IPS-18a (cell line): ENCODE data around the gene PSKH1.
"Not testable (repeated sequence)": the region's sequence is repeated elsewhere in the genome, so short reads cannot be mapped to it uniquely, and the experiment has no call there.

Source experiments
- H3K27ac ChIP-seq: one replicate; pipeline ENCODE4 v1.5.1; 2013; ENCODE audit warnings: low read length
- H3K27me3 ChIP-seq: one replicate; pipeline ENCODE4 v1.6.1; 2013; ENCODE audit warnings: mild to moderate bottlenecking, low read length; ENCODE audit not compliant: control insufficient read depth, insufficient read depth
- H3K36me3 ChIP-seq: one replicate; pipeline ENCODE4 v1.6.1; 2013; ENCODE audit warnings: low read depth, low read length; ENCODE audit not compliant: control insufficient read depth
- H3K4me1 ChIP-seq: one replicate; pipeline ENCODE4 v1.6.1; 2013; ENCODE audit warnings: low read depth, low read length; ENCODE audit not compliant: control insufficient read depth
- H3K4me3 ChIP-seq: one replicate; pipeline ENCODE4 v1.5.1; 2013; ENCODE audit warnings: low read length
- H3K9ac ChIP-seq: one replicate; pipeline ENCODE4 v1.6.1; 2013; ENCODE audit warnings: mild to moderate bottlenecking, low read length, moderate library complexity
- H3K9me3 ChIP-seq: one replicate; pipeline ENCODE4 v1.6.1; 2013; ENCODE audit warnings: low read depth, low read length; ENCODE audit not compliant: control insufficient read depth

PSKH1 gene

DNA sequence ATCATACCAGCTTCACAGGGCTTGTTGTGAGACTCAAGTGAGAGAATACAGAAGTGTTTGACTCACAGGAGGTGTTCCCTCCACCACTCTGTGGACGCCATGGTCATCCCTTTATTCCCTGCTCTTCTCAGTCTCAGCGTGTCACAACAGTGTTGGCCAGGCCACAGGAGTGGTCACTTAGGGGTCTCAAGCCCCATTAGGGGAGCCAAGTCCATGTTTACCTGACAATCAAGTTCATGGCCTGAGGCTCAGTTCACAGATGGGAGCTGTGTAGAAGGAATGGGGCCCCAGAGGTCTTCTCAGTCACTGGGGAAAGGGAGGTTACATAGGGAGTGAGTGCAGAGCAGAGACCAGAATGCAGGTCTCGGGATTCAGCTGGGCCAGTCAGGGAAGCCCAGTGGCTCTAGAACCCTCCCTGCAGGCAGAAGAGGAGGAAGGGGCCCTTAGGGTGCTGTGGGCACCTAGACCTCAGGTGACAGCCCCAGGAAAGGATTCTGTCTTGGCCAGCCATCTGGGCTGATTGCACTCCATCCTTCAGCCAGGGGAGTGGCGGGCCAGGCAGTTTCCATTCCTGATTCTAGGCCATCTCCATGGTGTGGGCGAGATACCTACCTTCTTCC, 36.0 kb upstream of the PSKH1 start:
- Histone ChIP-seq H3K9ac (peak overlapping the region; percentile 64), H3K27ac (peak overlapping the region; percentile 74), H3K36me3 (peaks cover 10% of the 10 kb centered on the region)

DNA sequence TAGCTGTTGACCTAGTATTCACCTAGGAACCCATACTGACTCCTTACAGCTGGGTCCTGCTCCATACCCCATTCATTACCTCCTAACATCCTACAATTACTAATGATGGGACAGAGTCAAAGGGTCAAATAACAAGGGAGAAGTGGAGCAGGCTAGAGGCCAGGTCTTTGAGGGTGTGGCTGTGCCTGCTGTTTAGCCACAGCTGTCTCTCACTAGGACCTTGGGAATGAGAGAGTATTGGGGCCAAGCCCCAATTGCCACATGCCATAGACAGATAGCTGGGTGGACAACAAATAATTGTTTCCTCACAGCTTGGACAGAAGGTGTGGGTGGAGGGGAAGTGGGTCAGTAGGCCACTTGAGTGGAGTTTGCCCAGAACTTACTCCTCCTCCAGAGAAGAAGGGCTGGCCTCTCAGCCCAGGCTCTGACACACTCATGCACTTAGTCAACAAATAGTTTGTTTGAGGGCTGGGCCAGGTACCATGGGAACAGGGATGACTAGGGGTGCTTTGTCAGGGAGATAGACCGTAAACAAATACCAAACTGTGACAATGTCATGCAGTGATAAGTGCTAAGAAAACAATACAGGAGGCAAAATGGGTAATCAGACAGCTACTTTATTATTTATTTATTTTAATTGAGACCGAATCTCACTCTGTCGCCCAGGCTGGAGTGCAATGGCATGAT, 35.4 kb upstream of the PSKH1 start:
- Histone ChIP-seq H3K9me3 (no peaks in the 10 kb centered on the region), H3K4me3 (peak overlapping the region; percentile 31), H3K4me1 (peaks cover 20% of the 10 kb centered on the region), H3K9ac (peak overlapping the region; percentile 64), H3K36me3 (peaks cover 8% of the 10 kb centered on the region), H3K27me3 (no peaks in the 10 kb centered on the region), H3K27ac (peak overlapping the region; percentile 84)

More for the DNA sequence above, 36.0 kb upstream of the PSKH1 start:
- Histone ChIP-seq H3K4me1 (peaks cover 20% of the 10 kb centered on the region), H3K27me3 (no peaks in the 10 kb centered on the region), H3K9me3 (no peaks in the 10 kb centered on the region), H3K4me3 (peak overlapping the region; percentile 31)

DNA sequence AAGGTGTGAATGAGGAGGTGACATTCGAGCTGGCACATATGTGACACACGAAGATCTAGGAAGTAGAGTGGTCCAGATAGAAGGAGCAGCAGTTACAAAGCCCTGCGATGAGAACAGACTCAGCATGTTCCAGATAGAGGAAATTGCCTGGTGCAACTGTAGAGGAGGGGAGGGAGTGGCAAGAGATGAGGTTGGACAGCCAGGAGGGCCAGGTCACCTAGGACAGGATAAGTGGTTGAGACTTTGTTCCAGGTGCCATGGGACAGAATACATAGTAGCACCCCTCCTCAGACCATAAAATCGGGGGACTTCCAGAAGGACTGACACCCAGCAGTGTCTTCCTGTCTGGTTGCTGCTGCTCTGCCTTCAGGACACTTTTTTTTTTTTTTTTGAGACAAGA, 34.6 kb upstream of the PSKH1 start:
- no peaks in the 10 kb centered on the region for H3K27me3 ChIP-seq
- H3K27ac ChIP-seq: peak overlapping the region; percentile 84
- no peaks in the 10 kb centered on the region for H3K9me3 ChIP-seq
- H3K4me1 ChIP-seq: peaks cover 20% of the 10 kb centered on the region
- H3K4me3 ChIP-seq: peak overlapping the region; percentile 26
- peak overlapping the region; percentile 60 for H3K9ac ChIP-seq
- peaks cover 8% of the 10 kb centered on the region for H3K36me3 ChIP-seq

DNA sequence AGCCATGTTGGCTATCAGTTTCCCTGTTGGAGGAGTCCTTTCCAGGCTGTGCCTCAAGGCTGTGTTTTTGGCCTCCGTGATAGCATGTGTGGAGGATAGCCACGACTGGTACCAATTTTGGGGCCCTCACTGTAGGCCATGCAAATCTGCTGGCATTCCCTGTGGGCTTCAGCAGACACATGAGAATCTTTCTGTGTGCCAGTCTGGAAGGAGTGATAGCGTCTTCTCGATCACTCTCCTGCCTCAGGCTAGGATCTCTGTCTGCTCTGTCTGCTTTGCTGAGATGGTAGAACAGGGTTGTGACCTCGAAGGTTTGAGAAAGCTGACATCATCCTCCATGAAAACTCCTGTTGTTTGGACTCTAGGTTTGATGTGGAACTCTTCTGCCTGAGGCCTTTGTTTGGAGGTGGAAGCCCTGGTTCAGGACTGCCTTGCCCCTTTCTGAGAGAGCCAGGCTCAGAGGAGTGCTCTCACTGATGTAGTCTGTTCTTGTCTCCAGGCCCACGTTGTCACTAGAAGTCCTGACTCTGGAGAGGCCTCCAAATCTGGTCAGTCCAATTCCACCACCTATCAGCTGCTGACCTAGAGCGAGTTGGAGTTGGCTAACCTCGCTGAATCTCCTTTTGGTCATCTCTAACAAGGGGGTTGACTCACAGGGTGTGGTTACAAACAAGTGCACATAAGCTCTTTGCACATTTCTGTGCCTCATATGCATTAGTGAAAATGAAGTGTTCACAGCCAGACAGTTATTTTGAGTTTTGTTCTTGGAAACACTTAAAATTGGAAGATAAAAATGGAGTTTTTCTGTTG, 32.3 kb upstream of the PSKH1 start:
- peaks cover 20% of the 10 kb centered on the region for H3K4me1 ChIP-seq
- no peaks in the 10 kb centered on the region for H3K9me3 ChIP-seq
- H3K36me3 ChIP-seq: peaks cover 13% of the 10 kb centered on the region
- H3K4me3 ChIP-seq: no peak overlapping the region
- no peaks in the 10 kb centered on the region for H3K27me3 ChIP-seq
- H3K9ac ChIP-seq: no peak overlapping the region
- H3K27ac ChIP-seq: no peak overlapping the region

DNA sequence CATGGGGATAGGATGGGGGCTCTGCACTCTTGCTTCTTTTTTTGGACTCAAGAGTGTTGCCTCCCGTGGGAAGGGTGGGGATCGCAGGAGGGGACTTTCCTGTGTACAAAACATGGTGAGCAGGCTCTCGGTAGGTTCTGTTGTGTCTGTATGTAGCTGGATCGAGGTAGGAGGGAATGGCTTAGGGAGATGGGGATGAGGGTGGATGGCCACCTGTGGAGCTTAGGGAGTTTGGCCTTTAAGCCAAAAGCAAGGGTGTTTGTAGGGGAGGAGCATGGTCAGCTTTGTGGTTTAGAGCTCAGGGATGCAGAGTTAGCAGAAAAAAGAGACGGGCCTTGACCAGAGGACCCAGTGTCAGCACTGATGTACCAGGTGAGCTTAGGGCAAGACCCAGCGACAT, 31.2 kb upstream of the PSKH1 start:
- H3K27me3 ChIP-seq: no peaks in the 10 kb centered on the region
- H3K9me3 ChIP-seq: no peaks in the 10 kb centered on the region
- no peak overlapping the region for H3K27ac ChIP-seq
- H3K4me1 ChIP-seq: peaks cover 16% of the 10 kb centered on the region
- H3K4me3 ChIP-seq: no peak overlapping the region
- H3K36me3 ChIP-seq: peaks cover 13% of the 10 kb centered on the region
- H3K9ac ChIP-seq: no peak overlapping the region

DNA sequence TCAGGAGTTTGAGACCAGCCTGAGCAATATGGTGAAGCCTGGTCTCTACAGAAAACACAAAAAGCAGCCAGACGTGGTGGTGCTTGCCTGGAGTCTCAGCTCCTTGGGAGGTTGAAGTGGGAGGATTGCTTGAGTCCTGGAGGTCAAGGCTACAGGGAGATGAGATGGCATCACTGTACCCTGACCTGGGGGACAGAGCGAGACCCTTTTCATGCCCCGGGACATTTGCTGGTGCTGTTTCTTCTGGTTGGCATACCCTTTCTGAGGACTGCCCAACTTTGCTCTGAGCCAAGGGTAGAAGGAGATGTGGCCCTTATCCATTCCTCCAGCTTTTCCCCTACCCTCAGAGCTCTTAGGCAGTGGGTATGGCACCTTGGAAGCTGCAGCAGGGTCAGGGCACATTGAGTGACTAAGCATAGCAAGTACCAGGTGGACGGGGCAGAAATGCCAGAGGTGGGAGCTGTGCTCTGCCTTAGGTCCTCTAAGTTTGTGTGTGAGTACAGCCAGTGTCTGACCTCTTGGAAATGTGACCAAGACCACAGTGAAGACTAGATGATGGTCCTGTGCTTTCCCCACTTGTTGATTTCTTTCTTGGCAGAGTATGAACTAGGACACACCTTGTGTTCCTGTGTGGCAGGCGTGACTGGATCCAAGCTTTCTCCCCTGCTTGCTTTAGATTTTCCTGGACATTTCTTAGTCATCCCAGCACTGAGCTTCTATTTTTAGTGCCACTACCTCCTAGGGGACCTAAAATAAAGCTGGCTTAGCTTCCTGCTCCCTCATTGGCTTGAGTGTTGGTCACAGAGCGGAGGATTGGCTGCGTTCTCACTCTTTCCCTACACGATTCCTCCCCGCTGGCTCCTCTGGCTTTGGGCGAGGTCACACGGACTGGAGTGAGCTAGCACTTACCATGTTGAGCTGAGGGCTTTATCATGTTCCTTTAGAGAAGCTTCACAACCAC, 30.2 kb upstream of the PSKH1 start:
- H3K27ac ChIP-seq: no peak overlapping the region
- peaks cover 20% of the 10 kb centered on the region for H3K36me3 ChIP-seq
- H3K9me3 ChIP-seq: no peaks in the 10 kb centered on the region
- peaks cover 6% of the 10 kb centered on the region for H3K4me1 ChIP-seq
- no peaks in the 10 kb centered on the region for H3K27me3 ChIP-seq
- H3K9ac ChIP-seq: no peak overlapping the region
- no peak overlapping the region for H3K4me3 ChIP-seq

DNA sequence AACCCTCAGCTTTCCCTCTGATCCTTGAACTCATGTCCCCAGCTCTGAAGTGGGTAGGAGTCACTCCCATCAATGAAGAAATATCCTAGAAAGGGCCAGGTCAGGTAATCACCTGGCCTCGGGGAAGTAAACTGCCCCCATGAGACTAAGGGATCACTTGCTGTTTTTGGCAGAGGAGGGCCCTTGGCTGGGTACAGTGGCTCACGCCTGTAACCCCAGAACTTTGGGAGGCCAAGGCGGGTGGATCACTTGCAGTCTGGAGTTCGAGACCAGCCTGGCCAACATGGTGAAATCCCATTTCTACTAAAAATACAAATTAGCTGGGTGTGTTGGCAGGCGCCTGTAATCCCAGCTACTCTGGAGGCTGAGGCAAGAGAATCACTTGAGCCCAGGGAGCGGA, 29.0 kb upstream of the PSKH1 start:
- not testable (repeated sequence) for H3K4me1 ChIP-seq, H3K27me3 ChIP-seq, H3K9me3 ChIP-seq, H3K9ac ChIP-seq, H3K27ac ChIP-seq, H3K4me3 ChIP-seq
- H3K36me3 ChIP-seq: peaks cover 26% of the 10 kb centered on the region

DNA sequence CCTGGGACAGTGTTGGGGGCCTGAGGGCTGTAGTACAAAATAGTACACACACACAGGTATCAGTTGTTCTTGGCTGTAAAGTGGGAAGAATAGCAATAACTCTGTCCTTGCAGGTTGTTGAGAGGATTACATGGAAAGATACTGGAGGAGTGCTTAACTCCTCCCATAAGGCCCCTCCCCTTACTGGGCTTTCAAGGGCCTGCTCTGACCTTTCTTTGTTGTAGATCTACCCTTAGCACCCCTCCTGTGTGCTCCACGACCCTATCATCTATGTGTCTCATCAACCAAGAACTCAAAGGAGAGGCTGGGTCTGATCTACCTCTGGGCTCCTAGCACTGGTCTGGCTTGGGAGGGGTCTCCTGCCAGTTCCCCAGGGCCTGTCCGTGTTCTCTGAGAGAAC, 28.5 kb upstream of the PSKH1 start:
- Histone ChIP-seq H3K36me3 (peaks cover 27% of the 10 kb centered on the region), H3K27me3 (no peaks in the 10 kb centered on the region), H3K4me1 (no peaks in the 10 kb centered on the region), H3K9me3 (no peaks in the 10 kb centered on the region), H3K27ac (no peak overlapping the region), H3K9ac (no peak overlapping the region), H3K4me3 (no peak overlapping the region)

DNA sequence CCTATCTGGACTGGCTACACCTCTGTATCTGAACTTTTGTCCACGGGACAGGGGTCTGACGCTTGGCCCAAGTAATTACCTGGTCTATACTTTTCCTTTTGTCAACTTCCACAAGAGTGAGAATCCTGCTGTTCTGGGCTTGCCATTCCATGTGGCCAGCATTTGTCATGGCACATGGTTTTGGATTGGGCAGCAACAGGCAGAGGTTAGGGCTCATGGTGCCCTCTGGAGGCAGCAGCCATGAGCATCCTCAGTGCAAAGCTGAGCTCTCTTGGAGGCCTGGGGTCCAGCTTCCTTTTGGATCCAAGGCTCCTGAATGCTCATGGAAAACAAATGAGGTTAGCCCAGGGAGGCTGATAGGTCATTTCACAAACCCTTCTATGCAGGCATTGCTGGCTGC, 27.7 kb upstream of the PSKH1 start:
- Histone ChIP-seq H3K27ac (no peak overlapping the region), H3K4me1 (no peaks in the 10 kb centered on the region)

DNA sequence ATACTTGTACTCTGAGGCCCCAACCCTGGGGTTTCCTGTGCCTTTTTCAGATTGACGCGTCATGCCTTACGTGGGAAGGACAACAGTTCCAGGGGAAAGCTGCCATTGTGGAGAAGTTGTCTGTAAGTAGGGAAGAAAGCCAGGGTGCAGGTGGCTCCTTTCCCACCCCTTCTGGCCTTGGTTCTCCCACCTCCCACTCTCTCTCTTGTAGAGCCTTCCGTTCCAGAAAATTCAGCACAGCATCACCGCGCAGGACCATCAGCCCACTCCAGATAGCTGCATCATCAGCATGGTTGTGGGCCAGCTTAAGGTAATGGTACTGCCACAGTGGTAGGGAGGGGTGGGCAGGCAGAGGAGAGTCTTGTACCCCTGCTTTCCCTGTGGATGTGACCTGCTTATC, 24.8 kb upstream of the PSKH1 start:
- H3K27ac ChIP-seq: no peak overlapping the region
- H3K36me3 ChIP-seq: peaks cover 32% of the 10 kb centered on the region
- no peaks in the 10 kb centered on the region for H3K4me1 ChIP-seq
- H3K9me3 ChIP-seq: no peaks in the 10 kb centered on the region
- no peak overlapping the region for H3K9ac ChIP-seq
- no peak overlapping the region for H3K4me3 ChIP-seq
- H3K27me3 ChIP-seq: no peaks in the 10 kb centered on the region

More for the DNA sequence above, 27.7 kb upstream of the PSKH1 start:
- H3K4me3 ChIP-seq: no peak overlapping the region
- peaks cover 35% of the 10 kb centered on the region for H3K36me3 ChIP-seq
- no peak overlapping the region for H3K9ac ChIP-seq
- H3K9me3 ChIP-seq: no peaks in the 10 kb centered on the region
- H3K27me3 ChIP-seq: no peaks in the 10 kb centered on the region

DNA sequence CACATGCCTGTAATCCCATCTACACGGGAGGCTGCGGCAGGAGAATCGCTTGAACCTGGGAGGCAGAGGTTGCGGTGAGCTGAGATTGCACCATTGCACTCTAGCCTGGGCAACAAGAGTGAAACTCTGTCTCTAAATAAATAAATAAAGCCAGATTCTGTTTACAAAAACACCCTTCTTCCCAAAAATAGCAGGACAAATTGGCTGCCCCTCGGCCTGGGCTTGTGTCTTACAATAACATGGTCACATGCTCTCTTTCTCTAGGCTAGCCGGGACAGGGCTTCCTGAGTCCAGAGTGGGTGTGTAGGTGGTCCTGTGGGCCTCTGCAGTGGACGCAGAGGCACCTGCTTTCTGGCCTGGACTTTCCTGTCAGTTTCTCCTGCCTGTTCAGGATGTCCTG, 23.4 kb upstream of the PSKH1 start:
- Histone ChIP-seq H3K27me3 (no peaks in the 10 kb centered on the region), H3K4me3 (no peak overlapping the region), H3K4me1 (peaks cover 4% of the 10 kb centered on the region), H3K9me3 (no peaks in the 10 kb centered on the region), H3K27ac (no peak overlapping the region), H3K36me3 (peaks cover 32% of the 10 kb centered on the region), H3K9ac (no peak overlapping the region)
